HG02973 (cell line): ENCODE data around the gene FPR1.
"Not testable (repeated sequence)": the region's sequence is repeated elsewhere in the genome, so short reads cannot be mapped to it uniquely, and the experiment has no call there.

Experiments
- ATAC-seq: cut with Tn5 transposase; IDR thresholded peaks from one replicate; pipeline ENCODE4 v1.9.1; 2021; ENCODE audit warnings: moderate library complexity; ENCODE audit not compliant: unreplicated experiment

FPR1 gene

GRCh38 chr19:51738523-51738922 is 13.2 kb downstream of the FPR1 start:
- ATAC-seq = not testable (repeated sequence)

- no peak for ATAC-seq
These were observed 13.8 kb downstream of the FPR1 start for GRCh38 chr19:51737924-51738323.

- ATAC-seq = no peak
These were observed 14.3 kb downstream of the FPR1 start for GRCh38 chr19:51737389-51737788.

- ATAC-seq = no peak
These were observed 15.8 kb downstream of the FPR1 start for GRCh38 chr19:51735759-51736449.

- ATAC-seq = no peak
These were observed 17.7 kb downstream of the FPR1 start for GRCh38 chr19:51733742-51734522.

- ATAC-seq = no peak
These were observed 21.9 kb downstream of the FPR1 start for GRCh38 chr19:51729781-51730180.

GRCh38 chr19:51727349-51727880 is 24.3 kb downstream of the FPR1 start:
- ATAC-seq = no peak

- ATAC-seq = no peak
These were observed 25.6 kb downstream of the FPR1 start for GRCh38 chr19:51726049-51726448.

GRCh38 chr19:51724543-51724942 is 27.1 kb downstream of the FPR1 start:
- ATAC-seq = no peak

GRCh38 chr19:51722492-51722891 is 29.2 kb downstream of the FPR1 start:
- ATAC-seq = no peak

- ATAC-seq = no peak
These were observed 29.8 kb downstream of the FPR1 start for GRCh38 chr19:51721905-51722304.

- no peak for ATAC-seq
These were observed 32.3 kb downstream of the FPR1 start for GRCh38 chr19:51719251-51719988.

- no peak for ATAC-seq
These were observed 34.8 kb downstream of the FPR1 start for GRCh38 chr19:51716925-51717324.

- ATAC-seq = no peak
These were observed 35.8 kb downstream of the FPR1 start for GRCh38 chr19:51715850-51716249.

GRCh38 chr19:51714848-51715247 is 36.8 kb downstream of the FPR1 start:
- no peak for ATAC-seq

- no peak for ATAC-seq
These were observed 38.1 kb downstream of the FPR1 start for GRCh38 chr19:51713319-51714285.

- ATAC-seq = no peak
These were observed 39.1 kb downstream of the FPR1 start for GRCh38 chr19:51712461-51713081.

- no peak for ATAC-seq
These were observed 40.0 kb downstream of the FPR1 start for GRCh38 chr19:51711702-51712101.

GRCh38 chr19:51710163-51710562 is 41.5 kb downstream of the FPR1 start:
- ATAC-seq = no peak

GRCh38 chr19:51709575-51709974 is 42.1 kb downstream of the FPR1 start:
- no peak for ATAC-seq
